BE2C (cell line): ENCODE data around the gene ZCCHC24.
"Not testable (repeated sequence)": the region's sequence is repeated elsewhere in the genome, so short reads cannot be mapped to it uniquely, and the experiment has no call there.

ENCODE experiments used
- DNase-seq: peaks from one replicate; pipeline ENCODE4 v3.0.0-alpha.2; 2020
- H3K27me3 ChIP-seq: fragments of 250-450 bp; sonication (Bioruptor Pico); 2 replicates; pipeline ENCODE4 v1.5.1; 2020; ENCODE audit warnings: mild to moderate bottlenecking
- H3K36me3 ChIP-seq: fragments of 250-450 bp; sonication (Bioruptor Pico); 2 replicates; pipeline ENCODE4 v1.5.1; 2020; ENCODE audit warnings: mild to moderate bottlenecking
- H3K4me1 ChIP-seq: fragments of 250-450 bp; sonication (Bioruptor Pico); 2 replicates; pipeline ENCODE4 v1.5.1; 2020
- H3K4me3 ChIP-seq: 2 replicates; pipeline ENCODE4 v1.5.1; 2011; ENCODE audit warnings: low read depth, low read length
- H3K9me3 ChIP-seq: fragments of 250-450 bp; sonication (Bioruptor Pico); 2 replicates; pipeline ENCODE4 v1.5.1; 2020
- CTCF ChIP-seq: IDR thresholded peaks from 2 replicates; pipeline ENCODE4 v1.5.1; 2012; ENCODE audit warnings: mild to moderate bottlenecking, low read depth, low read length

The ZCCHC24 gene

GRCh38 chr10:79451046-79451699, 5.7 kb upstream of the ZCCHC24 start:
- DNase-seq, result no peak
- TF ChIP-seq CTCF, result no peak
- Histone ChIP-seq H3K4me3 (no peak overlapping the region), H3K9me3 (no peaks in the 10 kb centered on the region), H3K27me3 (no peaks in the 10 kb centered on the region), H3K4me1 (no peaks in the 10 kb centered on the region), H3K36me3 (no peaks in the 10 kb centered on the region)

- H3K27me3 ChIP-seq, result no peaks in the 10 kb centered on the region; the same call in 1 of the 2 replicates
Observed at GRCh38 chr10:79449181-79450146, 4.0 kb upstream of the ZCCHC24 start.

GRCh38 chr10:79448732-79449049, 3.3 kb upstream of the ZCCHC24 start:
- no peaks in the 10 kb centered on the region for H3K9me3 ChIP-seq
- H3K4me3 ChIP-seq, result no peak overlapping the region
- H3K4me1 ChIP-seq, result peaks cover 10% of the 10 kb centered on the region
- no peak for DNase-seq
- TF ChIP-seq CTCF, result no peak
- no peaks in the 10 kb centered on the region for H3K36me3 ChIP-seq
- H3K27me3 ChIP-seq, result no peaks in the 10 kb centered on the region; the same call in 1 of the 2 replicates

More at GRCh38 chr10:79449181-79450146, 4.0 kb upstream of the ZCCHC24 start:
- Histone ChIP-seq H3K9me3 (no peaks in the 10 kb centered on the region), H3K4me1 (peaks cover 2% of the 10 kb centered on the region; the same call in 1 of the 2 replicates), H3K36me3 (no peaks in the 10 kb centered on the region), H3K4me3 (no peak overlapping the region)
- TF ChIP-seq CTCF, result no peak
- no peak for DNase-seq

- Histone ChIP-seq H3K36me3 (no peaks in the 10 kb centered on the region), H3K4me3 (no peak overlapping the region), H3K4me1 (peaks cover 10% of the 10 kb centered on the region), H3K27me3 (no peaks in the 10 kb centered on the region; the same call in 1 of the 2 replicates), H3K9me3 (no peaks in the 10 kb centered on the region)
- no peak for TF ChIP-seq CTCF
- DNase-seq, result no peak
Observed at GRCh38 chr10:79447911-79448731, 2.7 kb upstream of the ZCCHC24 start.

GRCh38 chr10:79447249-79447648, 1.8 kb upstream of the ZCCHC24 start:
- H3K27me3 ChIP-seq, DNase-seq, H3K4me3 ChIP-seq, H3K36me3 ChIP-seq, H3K9me3 ChIP-seq, H3K4me1 ChIP-seq: not testable (repeated sequence)

- no peaks in the 10 kb centered on the region; the same call in 1 of the 2 replicates for H3K27me3 ChIP-seq
- DNase-seq, result no peak
- H3K4me3 ChIP-seq, result peak overlapping the region; percentile 46
- H3K9me3 ChIP-seq, result no peaks in the 10 kb centered on the region
- peaks cover 10% of the 10 kb centered on the region for H3K4me1 ChIP-seq
- no peaks in the 10 kb centered on the region for H3K36me3 ChIP-seq
- TF ChIP-seq CTCF, result no peak
Observed at GRCh38 chr10:79446758-79447084, 1.3 kb upstream of the ZCCHC24 start.
